NCI-H187 treated with DMSO at 0.1 percent for 48 hours (cell line): ENCODE results near the gene UTF1.

Experiments used
- DNase-seq: peaks from one replicate; lab custom pipeline; 2025; lab: John Stamatoyannopoulos, UW

UTF1 gene

GRCh38 chr10:133196936-133197758 lies 32.9 kb upstream of the UTF1 start:
- DNase-seq: no peak

GRCh38 chr10:133197786-133198185 lies 32.2 kb upstream of the UTF1 start:
- DNase-seq: no peak

GRCh38 chr10:133198206-133198605 lies 31.8 kb upstream of the UTF1 start:
- DNase-seq: no peak

- no peak for DNase-seq
Observed at GRCh38 chr10:133198621-133199487, 31.2 kb upstream of the UTF1 start.

GRCh38 chr10:133199488-133199885 lies 30.5 kb upstream of the UTF1 start:
- no peak for DNase-seq

GRCh38 chr10:133199992-133200611 lies 29.9 kb upstream of the UTF1 start:
- DNase-seq: no peak

- DNase-seq: no peak
Observed at GRCh38 chr10:133200621-133201031, 29.4 kb upstream of the UTF1 start.

GRCh38 chr10:133201151-133201947 lies 28.7 kb upstream of the UTF1 start:
- DNase-seq: no peak

- no peak for DNase-seq
Observed at GRCh38 chr10:133201948-133202725, 27.9 kb upstream of the UTF1 start.

GRCh38 chr10:133202778-133203651 lies 27.0 kb upstream of the UTF1 start:
- DNase-seq: no peak

- no peak for DNase-seq
Observed at GRCh38 chr10:133203652-133204195, 26.3 kb upstream of the UTF1 start.

- no peak for DNase-seq
Observed at GRCh38 chr10:133204226-133205015, 25.6 kb upstream of the UTF1 start.

- no peak for DNase-seq
Observed at GRCh38 chr10:133205146-133205545, 24.9 kb upstream of the UTF1 start.

GRCh38 chr10:133206356-133207040 lies 23.5 kb upstream of the UTF1 start:
- no peak for DNase-seq

- no peak for DNase-seq
Observed at GRCh38 chr10:133207041-133207600, 22.9 kb upstream of the UTF1 start.

- DNase-seq: no peak
Observed at GRCh38 chr10:133207627-133208026, 22.4 kb upstream of the UTF1 start.

GRCh38 chr10:133208466-133208865 lies 21.6 kb upstream of the UTF1 start:
- DNase-seq: no peak

- no peak for DNase-seq
Observed at GRCh38 chr10:133209117-133209516, 20.9 kb upstream of the UTF1 start.
